ENCODE data around the gene HTR3E.

HTR3E gene

GRCh38 chr3:184145111-184145524, 48.3 kb downstream of the HTR3E start:
- no peaks in the 10 kb centered on the region for H4K20me1 ChIP-seq (ENCODE audit: insufficient read depth, low read length)
- H3K9me2 ChIP-seq (replicated peaks; ENCODE audit: insufficient read depth, low read length) = no peaks in the 10 kb centered on the region
- H3K4me3 ChIP-seq (ENCODE audit: low read length) = no peak overlapping the region
- no peak overlapping the region for H2AFZ ChIP-seq (ENCODE audit: low read length)
- H3K9ac ChIP-seq (ENCODE audit: low read length) = no peak overlapping the region
- H3K4me2 ChIP-seq (ENCODE audit: low read depth, low read length) = no peak overlapping the region
- H3F3A ChIP-seq (ENCODE audit: insufficient read depth, low read length) = no peaks in the 10 kb centered on the region
- no peak overlapping the region for H3K27ac ChIP-seq (ENCODE audit: low read length)
- no peaks in the 10 kb centered on the region for H3K4me1 ChIP-seq (ENCODE audit: low read length)
- H3K36me3 ChIP-seq (replicated peaks; ENCODE audit: insufficient read depth, low read length) = peaks cover 25% of the 10 kb centered on the region
- no peaks in the 10 kb centered on the region for H3K9me3 ChIP-seq (replicated peaks; ENCODE audit: insufficient read depth, low read length)
- peaks cover 12% of the 10 kb centered on the region for H3K79me2 ChIP-seq (ENCODE audit: low read length)
- no peaks in the 10 kb centered on the region for H3K27me3 ChIP-seq (replicated peaks; ENCODE audit: insufficient read depth, low read length)
- no peak for TF ChIP-seq EZH2 (optimal IDR thresholded peaks at IDR 0.05; ENCODE audit: low read depth, low read length)
- TF ChIP-seq, protein P1, sequence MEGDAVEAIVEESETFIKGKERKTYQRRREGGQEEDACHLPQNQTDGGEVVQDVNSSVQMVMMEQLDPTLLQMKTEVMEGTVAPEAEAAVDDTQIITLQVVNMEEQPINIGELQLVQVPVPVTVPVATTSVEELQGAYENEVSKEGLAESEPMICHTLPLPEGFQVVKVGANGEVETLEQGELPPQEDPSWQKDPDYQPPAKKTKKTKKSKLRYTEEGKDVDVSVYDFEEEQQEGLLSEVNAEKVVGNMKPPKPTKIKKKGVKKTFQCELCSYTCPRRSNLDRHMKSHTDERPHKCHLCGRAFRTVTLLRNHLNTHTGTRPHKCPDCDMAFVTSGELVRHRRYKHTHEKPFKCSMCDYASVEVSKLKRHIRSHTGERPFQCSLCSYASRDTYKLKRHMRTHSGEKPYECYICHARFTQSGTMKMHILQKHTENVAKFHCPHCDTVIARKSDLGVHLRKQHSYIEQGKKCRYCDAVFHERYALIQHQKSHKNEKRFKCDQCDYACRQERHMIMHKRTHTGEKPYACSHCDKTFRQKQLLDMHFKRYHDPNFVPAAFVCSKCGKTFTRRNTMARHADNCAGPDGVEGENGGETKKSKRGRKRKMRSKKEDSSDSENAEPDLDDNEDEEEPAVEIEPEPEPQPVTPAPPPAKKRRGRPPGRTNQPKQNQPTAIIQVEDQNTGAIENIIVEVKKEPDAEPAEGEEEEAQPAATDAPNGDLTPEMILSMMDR (IDR thresholded peaks at IDR 0.05; ENCODE audit: low read length) = peak; percentile 66
- peak; percentile 50 for DNase-seq

DNA sequence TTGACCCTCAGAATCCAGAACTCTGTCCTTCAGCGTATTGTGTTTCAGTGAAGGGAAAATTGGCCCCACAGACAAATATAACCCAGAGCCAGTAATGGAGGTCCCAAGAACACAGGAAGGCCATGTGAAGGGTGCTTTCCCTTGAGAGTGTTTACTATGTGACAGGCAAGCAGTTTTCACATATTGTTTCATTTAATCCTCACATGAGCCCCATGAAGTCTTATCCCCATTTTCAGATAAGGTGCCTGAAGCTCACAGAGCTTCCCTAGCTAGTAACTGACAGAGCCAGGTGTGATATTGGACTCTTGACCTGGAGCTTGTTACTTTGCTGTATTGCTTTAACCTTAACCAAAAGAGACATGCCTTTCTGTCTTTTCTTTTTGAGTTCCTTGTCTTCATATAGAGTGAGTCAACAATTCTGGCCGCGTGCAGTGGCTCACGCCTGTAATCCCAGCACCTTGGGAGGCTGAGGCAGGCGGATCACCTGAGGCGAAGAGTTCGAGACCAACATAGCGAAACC, 48.9 kb downstream of the HTR3E start:
- Histone ChIP-seq H3K4me3 (ENCODE audit: low read length) (no peak overlapping the region), H3K27me3 (replicated peaks; ENCODE audit: insufficient read depth, low read length) (no peaks in the 10 kb centered on the region), H4K20me1 (ENCODE audit: insufficient read depth, low read length) (no peaks in the 10 kb centered on the region), H3K4me2 (ENCODE audit: low read depth, low read length) (no peak overlapping the region), H3K9ac (ENCODE audit: low read length) (no peak overlapping the region), H3K79me2 (ENCODE audit: low read length) (peaks cover 6% of the 10 kb centered on the region; the same call in 1 of the 2 replicates), H3K27ac (ENCODE audit: low read length) (no peak overlapping the region), H2AFZ (ENCODE audit: low read length) (no peak overlapping the region), H3K9me2 (replicated peaks; ENCODE audit: insufficient read depth, low read length) (no peaks in the 10 kb centered on the region), H3F3A (ENCODE audit: insufficient read depth, low read length) (no peaks in the 10 kb centered on the region), H3K36me3 (replicated peaks; ENCODE audit: insufficient read depth, low read length) (peaks cover 19% of the 10 kb centered on the region), H3K9me3 (replicated peaks; ENCODE audit: insufficient read depth, low read length) (no peaks in the 10 kb centered on the region), H3K4me1 (ENCODE audit: low read length) (no peaks in the 10 kb centered on the region)
- TF ChIP-seq EZH2phosphoT487 (IDR thresholded peaks at IDR 0.05; ENCODE audit: low read length) (no peak), EZH2 (optimal IDR thresholded peaks at IDR 0.05; ENCODE audit: low read depth, low read length) (no peak)
- TF ChIP-seq, protein P1 (IDR thresholded peaks at IDR 0.05; ENCODE audit: low read length) = no peak
- DNase-seq = no peak

- no peak for DNase-seq
- Histone ChIP-seq H3K9me2 (replicated peaks; ENCODE audit: insufficient read depth, low read length) (no peaks in the 10 kb centered on the region), H3K79me2 (ENCODE audit: low read length) (no peaks in the 10 kb centered on the region), H3K9ac (ENCODE audit: low read length) (no peak overlapping the region), H3K4me3 (ENCODE audit: low read length) (no peak overlapping the region), H2AFZ (ENCODE audit: low read length) (no peak overlapping the region), H3K36me3 (replicated peaks; ENCODE audit: insufficient read depth, low read length) (peaks cover 11% of the 10 kb centered on the region), H3F3A (ENCODE audit: insufficient read depth, low read length) (no peaks in the 10 kb centered on the region), H3K9me3 (replicated peaks; ENCODE audit: insufficient read depth, low read length) (no peaks in the 10 kb centered on the region), H3K4me2 (ENCODE audit: low read depth, low read length) (no peak overlapping the region), H4K20me1 (ENCODE audit: insufficient read depth, low read length) (no peaks in the 10 kb centered on the region), H3K4me1 (ENCODE audit: low read length) (no peaks in the 10 kb centered on the region), H3K27ac (ENCODE audit: low read length) (no peak overlapping the region), H3K27me3 (replicated peaks; ENCODE audit: insufficient read depth, low read length) (no peaks in the 10 kb centered on the region)
- TF ChIP-seq, protein P1 (IDR thresholded peaks at IDR 0.05; ENCODE audit: low read length) = no peak
- TF ChIP-seq EZH2 (optimal IDR thresholded peaks at IDR 0.05; ENCODE audit: low read depth, low read length) (no peak), EZH2phosphoT487 (IDR thresholded peaks at IDR 0.05; ENCODE audit: low read length) (no peak)
Measured at GRCh38 chr3:184148076-184148475, 51.2 kb downstream of the HTR3E start.
